Caki2 (cell line): ENCODE measurements around the gene SMIM32. TPM values are rescaled to one million over a fixed set of nuclear protein-coding genes. Genes with fewer than 3 reads are reported as not detected.

Experiments used
- DNase-seq: peaks from one replicate; pipeline ENCODE4 v3.0.0-alpha.2; 2015; ENCODE audit warnings: low read depth
- in situ Hi-C: cut with HindIII; loops from 2 replicates; pipeline ENCODE4 v1.10.0; 2016; ENCODE audit warnings: low sequenced_read_pairs, low pct_unique_long_range_greater_than_20kb, mixed read lengths
- total RNA-seq: library from RNA; depleted of rRNA; stranded (reverse); fragments of >200 nt; shearing (Covaris generic); gene quantifications from 2 replicates; pipeline ENCODE4 v1.2.3, GENCODE V29; 2014; ENCODE audit warnings: low replicate concordance

Gene SMIM32
- total RNA-seq, 1 experiment from 2014 or later, result not detected

DNA sequence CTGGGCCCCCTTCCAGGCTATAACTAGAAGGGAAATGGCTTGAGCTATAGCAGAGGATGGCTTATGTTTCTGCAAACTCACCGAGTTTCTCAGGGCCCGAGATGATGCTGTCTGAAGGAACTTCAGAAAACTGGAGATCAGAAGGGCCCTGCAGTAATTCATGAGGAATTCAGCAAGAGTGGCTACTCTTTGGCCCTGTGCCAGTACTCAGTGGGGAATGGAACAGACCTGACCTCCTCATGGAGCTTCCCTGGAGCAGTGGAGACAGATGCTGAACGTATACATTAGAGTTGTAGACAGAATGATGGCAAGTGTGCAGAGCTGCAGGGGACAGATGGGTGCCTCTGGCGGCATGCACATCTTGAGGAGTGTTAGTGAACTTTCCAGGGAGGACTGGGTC, 17.3 kb upstream of the SMIM32 start:
- in situ Hi-C loops, result no loop called here

DNA sequence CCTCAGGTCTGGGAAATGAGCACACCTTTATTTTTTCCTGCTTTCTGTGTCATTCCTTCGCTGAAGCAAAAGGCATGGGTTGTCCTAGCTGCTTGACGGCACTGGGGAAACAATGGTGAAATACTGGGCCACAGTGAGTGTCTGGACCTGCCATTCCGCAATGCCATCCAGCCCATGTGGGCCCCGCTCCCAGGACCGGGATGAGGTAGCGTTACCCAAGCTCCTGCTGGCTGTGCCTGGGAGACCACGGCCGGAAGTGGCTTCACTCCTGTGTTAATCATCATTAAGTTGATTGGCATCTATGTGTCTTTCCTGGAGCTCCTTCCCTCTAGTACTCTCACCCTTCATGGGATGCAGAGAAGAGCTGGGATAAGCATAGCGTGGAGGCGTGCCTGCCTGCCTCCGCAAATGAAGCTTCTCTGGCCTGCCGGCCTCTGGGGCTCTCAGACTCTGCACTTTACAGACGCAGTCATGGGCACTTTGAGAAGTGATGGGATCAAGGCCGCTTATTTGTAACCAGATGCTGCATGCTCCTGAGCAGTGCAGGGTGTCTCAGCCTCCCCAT, 16.5 kb upstream of the SMIM32 start:
- DNase-seq, result no peak
- in situ Hi-C loops, result no loop called here

More for the DNA sequence above, 17.3 kb upstream of the SMIM32 start:
- DNase-seq, result no peak

DNA sequence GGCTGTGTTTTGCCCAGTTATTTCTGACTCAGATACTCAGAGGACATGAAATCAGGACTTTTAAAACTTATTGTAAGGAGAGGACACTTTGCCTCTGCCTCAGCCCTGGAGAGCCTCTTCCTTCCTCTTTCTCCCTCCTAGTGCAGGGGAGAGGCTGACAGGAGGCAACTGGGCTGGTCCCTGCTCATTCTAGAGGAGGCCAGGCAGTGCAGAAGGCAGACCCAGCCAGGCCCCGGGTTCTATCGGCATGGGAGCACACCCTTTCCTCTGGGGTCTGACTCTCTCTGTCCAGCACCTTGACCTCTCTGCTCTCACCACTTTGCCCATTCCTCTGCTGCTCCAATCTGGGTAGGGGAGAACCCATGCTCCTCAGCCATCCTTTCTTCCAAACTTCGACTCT, 16.0 kb upstream of the SMIM32 start:
- no peak for DNase-seq
- in situ Hi-C loops, result no loop called here

DNA sequence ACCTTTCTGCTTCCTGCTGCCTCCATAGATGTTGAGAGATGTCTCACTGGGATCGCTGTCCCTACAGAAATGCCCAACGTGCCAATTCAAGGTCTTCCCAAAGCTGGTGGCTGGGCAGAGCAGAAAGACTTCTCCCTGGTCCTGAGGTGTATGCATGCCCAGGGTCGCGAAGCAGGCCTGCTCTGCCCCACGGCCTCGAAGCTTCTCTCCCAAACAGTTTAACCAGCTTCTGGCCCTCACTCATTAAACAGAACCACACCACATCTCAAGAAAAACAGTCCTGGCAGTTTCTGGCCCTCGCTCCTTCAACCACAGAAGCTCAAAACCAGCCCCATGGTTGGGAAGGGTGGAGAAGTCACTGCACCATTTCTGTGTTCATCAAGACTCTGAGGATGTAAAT, 14.7 kb upstream of the SMIM32 start:
- in situ Hi-C loops, result no loop called here
- no peak for DNase-seq

DNA sequence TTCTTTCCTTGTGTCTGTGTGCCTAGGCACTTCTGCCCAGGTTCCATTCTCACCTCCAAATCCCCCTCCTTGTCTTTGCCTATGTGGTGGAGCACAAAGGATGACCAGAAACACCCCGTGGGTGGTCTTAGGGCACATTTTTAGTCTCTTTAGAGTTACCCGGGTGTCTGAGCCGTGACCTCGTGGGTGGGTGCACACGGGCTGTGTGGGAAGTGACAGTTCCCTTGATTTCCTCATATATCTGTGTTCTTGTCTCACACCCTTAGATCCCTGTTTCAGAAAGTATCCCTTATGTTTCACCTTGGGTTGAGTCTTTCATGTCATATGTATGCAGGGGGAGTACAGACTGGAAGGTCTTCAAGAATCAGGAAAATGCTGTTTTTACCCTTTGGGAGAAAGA, 13.4 kb upstream of the SMIM32 start:
- in situ Hi-C loops, result no loop called here
- no peak for DNase-seq

DNA sequence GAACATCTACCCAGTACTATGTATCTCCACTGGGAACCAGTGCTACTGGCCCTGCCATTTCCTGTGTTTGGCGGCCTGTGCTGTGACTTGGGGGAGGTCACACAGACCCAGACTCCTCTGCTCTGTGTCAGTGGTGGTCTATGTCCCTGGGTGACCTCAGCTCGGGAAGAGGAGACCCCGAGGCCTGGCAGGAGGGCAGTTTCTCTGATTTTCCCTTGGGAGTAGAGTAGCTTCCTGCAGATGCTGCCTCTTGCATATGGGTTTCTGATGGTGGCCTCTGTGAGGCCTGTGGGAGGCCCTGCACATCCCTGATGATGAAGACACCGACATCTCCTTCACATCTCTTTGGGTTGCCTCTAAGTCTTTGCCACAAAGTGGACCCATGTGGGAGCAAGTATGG, 13.0 kb upstream of the SMIM32 start:
- no peak for DNase-seq
- in situ Hi-C loops, result no loop called here

DNA sequence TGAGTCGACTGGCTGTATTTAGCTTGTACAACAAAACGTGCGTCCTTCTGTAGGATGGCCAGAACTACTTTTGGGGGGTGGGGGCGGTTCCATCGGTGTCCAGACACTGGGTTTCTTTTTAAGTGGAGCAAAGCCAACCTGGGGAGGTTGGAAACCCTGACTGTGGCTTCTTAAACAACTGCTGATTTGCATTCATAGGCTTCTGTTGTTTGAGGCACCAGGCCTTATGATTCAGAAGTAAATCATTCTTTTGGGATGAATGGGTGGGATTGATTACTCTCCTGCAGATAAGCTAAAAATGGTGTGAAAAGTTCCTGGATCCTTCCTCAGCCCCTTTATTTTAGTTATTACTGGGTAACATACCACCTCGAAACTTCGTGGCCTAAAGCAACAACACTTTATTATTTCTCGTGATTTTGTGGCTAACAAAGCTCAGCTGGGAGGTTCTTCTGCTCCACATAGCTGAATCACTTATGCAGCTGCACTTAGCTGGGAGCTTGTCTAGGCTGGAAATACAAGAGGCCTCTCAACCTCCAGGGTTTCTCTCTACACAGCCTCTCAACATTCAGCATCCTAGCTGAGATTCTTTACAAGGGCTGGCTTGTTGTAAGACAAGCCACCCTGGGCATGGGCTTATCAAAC, 12.2 kb upstream of the SMIM32 start:
- DNase-seq, result no peak
- in situ Hi-C loops, result no loop called here

DNA sequence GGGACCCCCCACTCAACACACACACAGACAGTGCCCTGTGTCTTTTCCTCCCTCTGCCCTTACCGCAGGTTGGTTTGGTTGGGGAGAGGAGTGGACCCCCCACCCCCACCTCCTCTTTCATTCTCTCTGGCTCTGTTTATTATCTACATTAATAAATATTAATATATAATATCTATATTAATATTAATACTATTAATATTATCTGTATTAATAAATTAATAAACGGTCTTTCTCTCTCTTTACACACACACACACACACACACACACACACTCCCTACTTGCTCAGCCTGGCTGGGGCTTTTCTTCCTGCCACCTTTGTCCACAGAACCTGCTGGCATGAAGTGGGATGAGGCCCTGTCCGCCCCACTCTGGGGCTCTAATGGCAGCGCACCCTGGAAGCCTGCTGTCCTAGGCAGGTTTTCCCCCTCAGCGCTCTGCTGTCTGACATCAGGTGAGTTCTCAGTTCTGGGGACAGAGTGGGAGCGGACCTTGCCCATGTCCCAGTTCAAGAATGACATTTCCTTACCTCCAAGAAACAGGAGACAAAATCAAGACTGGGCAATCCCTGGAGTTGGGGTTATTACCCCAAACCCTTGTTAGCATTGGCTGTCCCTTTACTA, 10.5 kb upstream of the SMIM32 start:
- no peak for DNase-seq
- in situ Hi-C loops, result no loop called here

DNA sequence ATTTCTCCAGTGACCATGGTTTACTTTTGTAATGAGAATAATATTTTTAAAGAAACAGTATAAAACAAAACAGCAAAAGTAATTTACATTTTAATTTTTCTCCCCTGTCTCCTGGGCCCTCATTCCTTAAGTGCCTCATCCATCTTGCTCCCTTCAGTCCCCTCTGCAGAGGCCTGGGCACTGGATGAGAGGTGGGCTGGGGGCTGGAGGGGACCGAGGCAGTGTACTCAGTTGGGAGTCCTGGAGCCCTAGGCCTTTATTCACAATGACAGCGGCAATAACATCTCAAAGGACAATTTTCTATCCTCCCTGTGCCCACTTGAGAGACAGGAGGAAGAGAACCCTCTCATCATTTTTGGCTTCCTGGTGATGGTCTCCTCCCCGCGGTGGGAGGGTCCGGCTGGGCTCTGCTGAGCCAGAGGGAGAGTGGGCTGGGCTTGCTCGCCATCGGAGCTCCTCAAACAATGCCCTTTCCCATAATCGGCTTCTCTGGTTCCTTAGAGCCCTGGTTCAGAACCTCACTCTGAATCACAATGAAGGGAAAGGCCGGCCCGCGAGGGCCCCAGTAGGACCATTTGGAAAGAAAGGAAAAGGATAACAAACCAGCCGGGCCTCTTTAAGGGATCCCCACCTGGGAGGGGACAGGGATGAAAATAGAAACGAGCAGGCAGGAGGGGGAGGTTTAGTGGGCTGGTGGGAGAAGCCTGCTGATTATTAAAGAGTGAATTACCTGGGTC, 9.7 kb upstream of the SMIM32 start:
- in situ Hi-C loops, result no loop called here

DNA sequence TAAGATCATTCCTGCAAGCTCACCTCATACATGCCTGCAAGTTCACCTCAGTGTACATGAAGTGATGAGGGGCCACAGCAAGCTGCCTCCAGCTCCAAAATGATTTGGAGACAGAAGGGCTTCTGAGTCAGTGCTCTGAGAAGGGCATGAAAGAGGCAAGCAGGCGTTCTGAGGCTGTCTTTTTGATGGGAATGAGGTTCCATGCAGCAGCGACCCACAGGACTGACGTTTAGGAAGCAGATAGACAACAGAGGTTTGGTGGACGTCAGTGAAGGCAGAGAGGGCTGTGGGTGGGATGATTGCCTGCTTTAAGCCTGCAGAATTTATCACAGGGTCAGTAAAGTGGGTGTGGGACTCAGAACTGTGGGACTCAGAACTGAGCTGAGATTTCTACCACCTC, 8.9 kb upstream of the SMIM32 start:
- in situ Hi-C loops, result no loop called here
- no peak for DNase-seq

More for the DNA sequence above, 9.7 kb upstream of the SMIM32 start:
- DNase-seq, result no peak

DNA sequence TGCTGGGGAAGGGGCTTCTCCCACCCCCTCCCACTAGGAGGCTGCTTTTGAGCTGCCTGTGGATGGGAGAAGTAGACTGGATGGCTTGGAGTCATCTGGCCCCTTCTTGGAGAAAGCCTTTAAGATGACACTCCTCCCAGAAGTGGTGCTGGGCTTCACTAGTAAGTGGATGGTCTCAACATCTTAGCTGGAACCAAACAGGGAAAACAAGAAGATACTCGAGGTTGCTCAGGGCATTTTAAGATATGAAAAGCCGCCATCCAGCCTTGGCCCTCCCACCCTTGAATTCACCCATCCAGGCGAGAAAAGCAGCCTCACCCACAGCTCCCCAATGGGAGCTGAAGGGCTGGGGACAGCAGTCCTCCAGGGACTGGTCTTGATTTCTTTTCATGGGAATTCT, 7.8 kb upstream of the SMIM32 start:
- no peak for DNase-seq
- in situ Hi-C loops, result no loop called here

DNA sequence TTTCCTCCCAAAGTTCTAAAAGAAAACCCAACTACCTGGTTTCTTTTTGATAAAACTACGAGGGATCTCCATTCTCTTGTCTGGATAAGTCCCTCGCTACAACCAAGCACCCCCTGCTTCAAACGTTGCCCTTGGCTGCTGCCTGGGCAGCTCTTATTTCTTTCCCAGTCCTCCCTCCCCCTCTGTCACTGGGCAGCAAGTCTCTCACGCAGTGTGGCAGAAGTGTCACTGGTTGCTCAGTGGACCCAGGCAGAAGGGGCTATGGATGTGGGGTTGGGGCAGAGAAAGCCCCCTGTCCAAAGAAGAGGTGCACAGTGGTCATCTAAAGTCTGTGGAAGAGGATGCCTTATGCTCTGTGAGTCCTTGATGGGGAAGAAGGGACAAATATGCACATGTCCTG, 7.2 kb upstream of the SMIM32 start:
- in situ Hi-C loops, result no loop called here

DNA sequence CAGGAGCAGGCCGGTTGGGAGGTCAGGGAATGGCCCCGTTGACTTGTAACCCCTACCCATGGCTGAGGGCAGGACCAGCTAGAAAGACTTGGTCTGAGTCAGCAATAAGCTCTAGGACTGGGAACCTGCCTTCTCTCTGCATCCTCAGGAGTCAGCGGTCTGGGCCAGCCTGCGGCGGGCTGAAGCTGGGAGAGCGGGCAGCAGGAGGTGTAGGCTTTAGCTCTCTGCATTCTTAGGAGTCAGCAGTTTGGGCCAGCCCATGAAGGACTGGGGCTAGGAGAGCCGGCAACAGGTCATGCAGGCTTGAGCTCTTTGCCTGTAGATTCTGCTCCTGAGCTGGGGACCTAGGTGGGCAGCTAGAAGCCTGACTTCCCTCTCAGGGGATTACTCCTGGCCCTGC, 6.4 kb upstream of the SMIM32 start:
- no peak for DNase-seq
- in situ Hi-C loops, result no loop called here

More for the DNA sequence above, 7.2 kb upstream of the SMIM32 start:
- no peak for DNase-seq

DNA sequence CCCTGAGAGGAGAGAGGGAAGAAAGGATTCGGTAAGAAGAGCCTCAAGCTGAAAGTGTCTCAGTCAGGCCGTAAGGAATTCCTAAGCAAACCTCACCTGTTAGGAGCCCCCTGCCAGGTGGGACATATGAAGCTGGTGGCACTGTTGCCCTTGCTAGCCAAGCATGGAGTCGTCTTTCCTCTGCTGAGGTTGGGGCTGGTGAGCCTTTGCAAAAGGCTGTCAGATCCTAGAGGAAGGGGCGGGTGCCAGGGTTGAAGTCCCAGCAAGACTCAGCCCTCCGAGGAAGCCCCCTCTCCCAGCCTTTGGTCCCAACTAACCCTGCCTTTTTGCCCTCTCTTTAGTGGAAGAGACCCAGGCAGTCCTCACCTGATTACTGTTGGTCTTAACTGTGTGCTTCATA, 5.5 kb upstream of the SMIM32 start:
- DNase-seq, result no peak
- in situ Hi-C loops, result no loop called here

DNA sequence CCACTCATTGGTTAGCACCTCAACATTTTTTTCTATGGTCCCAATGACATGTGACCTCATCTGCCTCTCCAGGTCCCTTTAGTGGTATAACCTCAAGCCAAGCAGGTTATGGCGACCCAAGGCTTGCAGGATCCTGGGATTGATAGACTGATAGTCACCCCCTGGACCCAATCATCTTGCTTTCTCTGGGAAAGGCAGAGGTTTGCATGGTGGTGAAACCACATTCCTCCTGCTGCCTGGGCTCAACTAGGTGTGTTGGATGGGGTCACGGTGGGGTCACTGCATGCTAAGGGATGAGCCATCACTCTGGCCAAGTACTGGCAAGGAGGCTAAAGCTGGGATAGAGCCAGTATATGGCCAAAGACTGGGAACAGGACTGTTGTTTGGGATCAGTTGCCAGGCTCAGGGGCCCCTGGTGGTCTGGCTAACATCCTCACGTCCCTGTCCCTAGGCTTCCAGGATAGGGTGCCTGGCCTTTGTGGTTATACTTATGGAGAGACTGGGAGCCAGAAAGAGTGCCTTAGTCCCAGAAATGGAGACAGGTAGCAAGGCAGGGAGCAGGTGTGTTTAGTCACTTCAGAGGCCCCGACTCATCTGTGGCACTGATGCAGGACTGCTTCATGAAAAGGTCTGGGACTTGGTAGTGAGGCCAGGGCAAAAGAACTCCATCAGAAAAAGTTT, 4.6 kb upstream of the SMIM32 start:
- DNase-seq, result no peak
- in situ Hi-C loops, result no loop called here

DNA sequence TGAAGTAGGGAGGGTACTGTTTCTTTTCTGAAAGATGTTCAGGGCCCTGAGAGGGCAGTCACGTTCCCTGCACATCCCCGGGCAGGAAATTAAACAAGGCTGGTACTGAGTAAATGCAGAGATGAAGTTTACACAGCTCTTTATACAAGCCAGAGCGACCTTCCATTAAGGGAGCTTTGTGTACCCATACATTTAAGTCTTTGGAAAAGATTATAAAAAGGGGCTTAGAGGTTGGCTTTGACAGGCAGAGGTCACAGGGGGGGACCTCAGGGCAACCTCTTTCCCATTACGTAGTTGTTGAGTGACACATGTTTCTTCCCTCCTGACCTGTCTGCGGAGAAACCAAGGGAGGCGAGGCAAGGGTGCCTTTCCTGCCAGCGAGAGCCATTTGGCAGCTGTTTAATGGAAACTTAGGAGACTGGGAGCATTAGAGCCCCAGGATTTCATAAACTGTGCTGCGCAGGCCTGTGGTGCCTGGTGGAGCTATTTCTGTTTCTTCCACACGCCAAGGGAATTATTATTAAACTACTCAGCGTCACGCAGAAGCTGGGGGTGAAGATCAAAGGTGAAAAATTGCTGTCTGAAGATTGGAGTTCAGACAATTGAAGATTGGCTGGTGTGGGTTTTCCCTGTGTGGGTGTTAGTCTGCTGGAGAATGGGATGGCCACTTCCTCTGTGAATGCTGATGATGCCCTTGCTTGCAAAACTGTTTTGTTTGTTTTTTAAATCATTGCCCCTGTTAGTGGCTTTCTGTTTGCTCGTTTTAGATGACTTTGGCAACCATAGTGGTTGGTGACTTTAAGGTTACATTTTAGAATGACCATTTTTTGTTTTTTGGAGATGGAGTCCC, 3.2 kb upstream of the SMIM32 start:
- in situ Hi-C loops, result no loop called here
- DNase-seq, result no peak

DNA sequence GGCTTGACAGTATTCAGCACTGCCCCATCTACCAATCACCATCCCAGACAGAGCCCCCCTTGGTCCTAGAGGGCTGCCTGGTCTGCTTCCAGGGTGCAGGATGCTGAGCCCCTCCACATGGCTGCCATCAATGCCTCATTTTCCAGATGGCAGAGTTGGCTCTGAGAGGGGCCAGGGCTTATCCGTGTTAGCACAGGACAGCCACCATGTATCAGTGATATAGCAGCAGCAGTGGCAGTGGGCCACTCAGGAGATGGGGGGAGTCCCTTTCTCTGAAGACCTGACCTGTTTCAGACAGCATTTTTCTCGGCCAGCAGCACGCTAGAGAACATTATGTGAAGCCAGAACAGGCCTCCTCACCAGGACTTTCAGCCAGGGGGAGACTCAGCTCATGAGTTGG, 1.6 kb upstream of the SMIM32 start:
- in situ Hi-C loops, result no loop called here
- DNase-seq, result no peak

DNA sequence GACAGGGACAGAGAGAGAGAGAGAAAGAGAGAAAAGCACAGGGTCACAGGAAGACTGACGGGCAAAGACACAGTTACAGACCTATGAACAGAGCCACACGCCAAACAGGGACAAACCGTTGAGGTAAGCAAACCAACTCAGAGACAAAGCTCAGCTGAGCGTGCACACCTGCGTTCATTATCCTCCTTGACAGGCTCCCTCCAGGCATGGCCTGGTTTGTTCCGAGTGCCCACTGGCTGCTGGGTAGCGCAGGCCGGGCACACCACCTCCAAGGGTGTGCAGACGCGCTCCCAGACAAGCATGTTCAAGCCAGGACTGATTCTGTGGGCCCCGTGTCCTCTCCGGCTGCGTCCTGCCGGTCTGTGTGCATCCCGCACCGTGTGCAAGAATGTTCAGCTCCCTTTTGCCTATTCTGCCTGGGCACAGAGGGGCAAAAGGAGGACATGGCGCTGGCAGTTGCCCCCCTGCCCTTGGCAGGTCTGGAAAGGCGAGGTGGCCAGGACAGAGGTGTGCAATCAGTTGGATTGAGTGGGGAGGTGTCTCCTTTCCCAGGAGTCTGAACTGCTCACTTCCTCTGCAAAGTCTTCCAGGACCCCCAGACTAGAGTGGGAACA, 467 bp upstream of the SMIM32 start:
- DNase-seq, result no peak
- in situ Hi-C loops, result no loop called here
